OCI-LY7 (cell line): ENCODE results near the gene CHD2. TPM values are rescaled to one million over a fixed set of nuclear protein-coding genes. Genes with fewer than 3 reads are reported as not detected.

Experiments used
- BruUV-seq: library from RNA; stranded (reverse); fragments of 400-500 nt; replicated peaks from 2 replicates; lab custom pipeline; 2021; lab: Mats Ljungman, UMichigan
- CTCF ChIA-PET: fragments of 300-600 bp; sonication (Branson Sonifier 250); formaldehyde crosslinking; loops from one replicate; lab custom pipeline; 2022; ENCODE audit warnings: antibody characterized with exemption; ENCODE audit not compliant: unreplicated experiment; lab: Charles Lee
- POLR2A ChIA-PET: fragments of 300-600 bp; sonication (Branson Sonifier 250); formaldehyde crosslinking; loops from one replicate; lab custom pipeline; 2022; ENCODE audit warnings: antibody characterized with exemption; lab: Charles Lee
- DNase-seq: peaks from one replicate; pipeline ENCODE4 v3.0.0-alpha.2; 2015; ENCODE audit warnings: low spot score
- H2AFZ ChIP-seq: fragments of 200-600 bp; sonication (generic), shearing (Covaris generic); 2 replicates; pipeline ENCODE4 v1.6.1; 2014; ENCODE audit warnings: mild to moderate bottlenecking, antibody characterized with exemption, low read length, moderate library complexity
- H3K27ac ChIP-seq: fragments of 200-600 bp; sonication (generic); 2 replicates; pipeline ENCODE4 v1.5.1; 2014; ENCODE audit warnings: mixed run types, low read depth, mild to moderate bottlenecking, moderate library complexity, low read length, inconsistent platforms; ENCODE audit not compliant: poor library complexity, severe bottlenecking
- H3K36me3 ChIP-seq: fragments of 200-600 bp; sonication (generic); 2 replicates; pipeline ENCODE4 v1.6.1; 2014; ENCODE audit warnings: mild to moderate bottlenecking, antibody characterized with exemption, low read length, moderate library complexity, mixed read lengths; ENCODE audit not compliant: insufficient read depth
- H3K4me1 ChIP-seq: fragments of 200-600 bp; sonication (generic); 2 replicates; pipeline ENCODE4 v1.5.1; 2014; ENCODE audit warnings: mild to moderate bottlenecking, low read length; ENCODE audit not compliant: insufficient read depth, poor library complexity, severe bottlenecking
- H3K4me2 ChIP-seq: fragments of 200-600 bp; sonication (generic); 2 replicates; pipeline ENCODE4 v1.6.1; 2014; ENCODE audit warnings: mild to moderate bottlenecking, low read length
- H3K4me3 ChIP-seq: fragments of 200-600 bp; sonication (generic); 2 replicates; pipeline ENCODE4 v1.5.1; 2014; ENCODE audit warnings: mild to moderate bottlenecking, low read depth, low read length; ENCODE audit not compliant: poor library complexity, severe bottlenecking
- H3K79me2 ChIP-seq: fragments of 200-600 bp; sonication (generic); 2 replicates; pipeline ENCODE4 v1.6.1; 2016; ENCODE audit warnings: low read depth, mild to moderate bottlenecking, low read length, moderate library complexity, mixed read lengths; ENCODE audit not compliant: insufficient read depth
- H3K9me2 ChIP-seq: fragments of 200-600 bp; sonication (generic); 2 replicates; pipeline ENCODE4 v1.6.1; 2016; ENCODE audit warnings: mild to moderate bottlenecking, low read length, mixed read lengths; ENCODE audit not compliant: insufficient read depth
- H3K9me3 ChIP-seq: fragments of 200-600 bp; sonication (generic); 2 replicates; pipeline ENCODE4 v1.6.1; 2014; ENCODE audit warnings: mild to moderate bottlenecking, mixed run types, low read length, mixed read lengths
- H4K20me1 ChIP-seq: fragments of 200-600 bp; sonication (generic); 2 replicates; pipeline ENCODE4 v1.6.1; 2014; ENCODE audit warnings: mild to moderate bottlenecking, antibody characterized with exemption, low read length, moderate library complexity, mixed read lengths; ENCODE audit not compliant: insufficient read depth
- CTCF ChIP-seq: fragments of 200-600 bp; sonication (generic); conservative IDR thresholded peaks from 2 replicates; pipeline ENCODE4 v1.5.1; 2014; ENCODE audit warnings: mild to moderate bottlenecking, antibody characterized with exemption, low read length, moderate library complexity, mixed read lengths
- EZH2phosphoT487 ChIP-seq: fragments of 200-600 bp; sonication (generic); IDR thresholded peaks from 2 replicates; pipeline ENCODE4 v1.6.1; 2018; ENCODE audit warnings: low read depth, borderline replicate concordance, mild to moderate bottlenecking, mixed run types, antibody characterized with exemption, low read length, moderate library complexity, mixed read lengths
- intact Hi-C: fragments of 100-400 bp; cut with micrococcal nuclease; formaldehyde crosslinking; loops from one replicate; pipeline ENCODE4 v1.10.0; 2022; ENCODE audit not compliant: unreplicated experiment
- total RNA-seq, 2 experiments: library from RNA; depleted of rRNA in 1 of 2; stranded (reverse); fragments of >200 nt in 1 of 2; shearing (Covaris generic) in 1 of 2; gene quantifications; 2 replicates each; pipeline ENCODE4 v1.2.3, GENCODE V29; 2014 to 2022

CHD2 gene
- total RNA-seq, 2 experiments from 2014 or later, result 133 to 213 TPM

DNA sequence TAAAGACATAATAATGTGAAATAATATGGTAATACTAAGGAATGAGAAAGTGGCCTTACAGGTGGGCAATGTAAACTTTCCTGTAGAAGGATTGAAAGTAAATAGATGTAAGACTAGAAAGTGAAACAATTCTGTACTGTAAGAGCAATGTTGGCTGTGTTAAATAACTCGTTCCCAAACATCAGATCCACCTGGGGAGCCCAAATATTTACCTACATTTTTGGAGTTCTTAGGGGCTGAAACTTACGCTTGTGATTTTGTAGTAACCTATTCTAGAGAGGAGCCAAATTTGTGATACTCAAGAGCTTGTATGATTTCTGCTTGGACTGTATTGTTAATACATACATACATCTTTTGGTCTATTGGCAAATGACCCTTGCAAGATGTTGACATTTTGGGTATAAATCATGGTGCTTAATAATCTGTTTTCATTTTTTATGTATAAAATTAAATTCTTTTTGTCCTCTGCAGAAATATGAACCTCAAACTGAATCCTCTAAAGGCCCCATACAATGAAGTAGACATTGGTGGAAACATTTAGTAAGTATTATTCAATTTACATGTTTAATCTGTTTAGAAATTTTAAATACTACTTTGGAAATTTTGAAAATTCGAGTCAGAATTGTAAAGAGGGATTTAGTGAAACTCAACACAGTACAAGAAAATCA, 8.5 kb upstream of the CHD2 start:
- POLR2A ChIA-PET, result no interaction called here
- Histone ChIP-seq H3K27ac (no peak overlapping the region), H3K9me2 (no peaks in the 10 kb centered on the region), H3K4me3 (no peak overlapping the region), H3K4me2 (no peak overlapping the region), H3K9me3 (peaks cover 6% of the 10 kb centered on the region; the same call in 1 of the 2 replicates), H4K20me1 (no peaks in the 10 kb centered on the region), H2AFZ (no peak overlapping the region), H3K79me2 (peaks cover 100% of the 10 kb centered on the region), H3K4me1 (peaks cover 21% of the 10 kb centered on the region), H3K36me3 (peaks cover 100% of the 10 kb centered on the region)
- intact Hi-C loops, result no loop called here
- TF ChIP-seq EZH2phosphoT487 (no peak), CTCF (no peak)
- CTCF ChIA-PET, result no interaction called here
- no peak for DNase-seq
- no TSS peak for BruUV-seq

DNA sequence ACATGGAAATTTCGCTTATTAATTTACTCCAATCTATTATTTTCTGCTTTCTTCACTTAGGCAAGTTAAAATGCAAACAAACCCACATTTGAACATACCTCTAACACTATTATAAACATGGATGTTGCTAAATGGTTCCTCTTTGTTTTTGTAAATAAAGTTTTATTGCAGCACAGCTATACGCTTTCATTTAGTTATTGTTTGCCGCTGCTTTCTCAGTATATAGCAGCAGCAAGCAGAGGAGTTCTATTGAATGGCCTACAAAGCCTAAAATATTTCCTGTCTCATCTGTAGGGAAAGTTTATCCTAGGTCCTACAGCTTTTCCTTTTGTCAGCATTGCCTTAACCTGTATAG, 7.9 kb upstream of the CHD2 start:
- peaks cover 7% of the 10 kb centered on the region; the same call in 1 of the 2 replicates for H3K9me3 ChIP-seq
- H4K20me1 ChIP-seq, result no peaks in the 10 kb centered on the region
- CTCF ChIA-PET, result no interaction called here
- H3K27ac ChIP-seq, result no peak overlapping the region
- peaks cover 17% of the 10 kb centered on the region for H3K4me1 ChIP-seq
- intact Hi-C loops, result no loop called here
- no peak for DNase-seq
- H3K4me3 ChIP-seq, result no peak overlapping the region
- no peaks in the 10 kb centered on the region for H3K9me2 ChIP-seq
- H3K79me2 ChIP-seq, result peaks cover 100% of the 10 kb centered on the region
- H2AFZ ChIP-seq, result no peak overlapping the region
- no peak overlapping the region for H3K4me2 ChIP-seq
- POLR2A ChIA-PET, result interaction anchor here (0.5 to 6.5 kb wide), 3 partner anchors 9 to 70 kb away, joined by 3 to 59 read pairs (median 4); no protein-coding TSS in a partner anchor
- peaks cover 100% of the 10 kb centered on the region for H3K36me3 ChIP-seq
- BruUV-seq, result no TSS peak
- TF ChIP-seq EZH2phosphoT487, result no peak
- no peak for TF ChIP-seq CTCF

GRCh38 chr15:92893200-92893599, 6.9 kb upstream of the CHD2 start:
- POLR2A ChIA-PET, result interaction anchor here (0.7 to 6.5 kb wide), 5 partner anchors 8 to 1001 kb away, joined by 3 to 59 read pairs (median 4); no protein-coding TSS in a partner anchor
- no peaks in the 10 kb centered on the region for H4K20me1 ChIP-seq

More at GRCh38 chr15:92893200-92893599, 6.9 kb upstream of the CHD2 start:
- intact Hi-C loops, result no loop called here
- Histone ChIP-seq H3K36me3 (peaks cover 100% of the 10 kb centered on the region), H2AFZ (no peak overlapping the region), H3K4me2 (no peak overlapping the region), H3K27ac (no peak overlapping the region), H3K4me3 (no peak overlapping the region), H3K79me2 (peaks cover 100% of the 10 kb centered on the region), H3K9me3 (peaks cover 18% of the 10 kb centered on the region; the same call in 1 of the 2 replicates), H3K4me1 (peaks cover 23% of the 10 kb centered on the region), H3K9me2 (no peaks in the 10 kb centered on the region)
- TF ChIP-seq CTCF, result no peak
- no peak for TF ChIP-seq EZH2phosphoT487
- no TSS peak for BruUV-seq
- DNase-seq, result no peak
- CTCF ChIA-PET, result no interaction called here
